Measurements from ENCODE around the gene SORCS2. TPM values are rescaled to one million over a fixed set of nuclear protein-coding genes. Genes with fewer than 3 reads are reported as not detected.
A peak's percentile ranks its signal among the peaks of the same experiment; 100 is the strongest.

Gene SORCS2
- total and polyA plus RNA-seq, 2 of the 13 experiments (the other 11 are each of a cell fraction or from before 2014, with no cell fraction given): 0.82 to 1.0 TPM

GRCh38 chr4:7335344-7336066 is 143.2 kb downstream of the SORCS2 start:
- no peak for FAIRE-seq
- POLR2A ChIA-PET: no interaction called here
- peak; percentile 33 for TF ChIP-seq AGO1 (IDR thresholded peaks at IDR 0.05; ENCODE audit: low read depth, low read length, poor library complexity, severe bottlenecking)
- TF ChIP-seq HIC2 (CRISPR knock-in tag; IDR thresholded peaks at IDR 0.05; ENCODE audit: low read depth): peak; percentile 42; the same call in 1 of the 2 replicates
- TF ChIP-seq GFI1 (CRISPR knock-in tag; IDR thresholded peaks at IDR 0.05; ENCODE audit: borderline replicate concordance): no peak
- no peak for TF ChIP-seq ZNF556 (CRISPR knock-in tag; IDR thresholded peaks at IDR 0.05; ENCODE audit: borderline replicate concordance)
- TF ChIP-seq, protein P1, sequence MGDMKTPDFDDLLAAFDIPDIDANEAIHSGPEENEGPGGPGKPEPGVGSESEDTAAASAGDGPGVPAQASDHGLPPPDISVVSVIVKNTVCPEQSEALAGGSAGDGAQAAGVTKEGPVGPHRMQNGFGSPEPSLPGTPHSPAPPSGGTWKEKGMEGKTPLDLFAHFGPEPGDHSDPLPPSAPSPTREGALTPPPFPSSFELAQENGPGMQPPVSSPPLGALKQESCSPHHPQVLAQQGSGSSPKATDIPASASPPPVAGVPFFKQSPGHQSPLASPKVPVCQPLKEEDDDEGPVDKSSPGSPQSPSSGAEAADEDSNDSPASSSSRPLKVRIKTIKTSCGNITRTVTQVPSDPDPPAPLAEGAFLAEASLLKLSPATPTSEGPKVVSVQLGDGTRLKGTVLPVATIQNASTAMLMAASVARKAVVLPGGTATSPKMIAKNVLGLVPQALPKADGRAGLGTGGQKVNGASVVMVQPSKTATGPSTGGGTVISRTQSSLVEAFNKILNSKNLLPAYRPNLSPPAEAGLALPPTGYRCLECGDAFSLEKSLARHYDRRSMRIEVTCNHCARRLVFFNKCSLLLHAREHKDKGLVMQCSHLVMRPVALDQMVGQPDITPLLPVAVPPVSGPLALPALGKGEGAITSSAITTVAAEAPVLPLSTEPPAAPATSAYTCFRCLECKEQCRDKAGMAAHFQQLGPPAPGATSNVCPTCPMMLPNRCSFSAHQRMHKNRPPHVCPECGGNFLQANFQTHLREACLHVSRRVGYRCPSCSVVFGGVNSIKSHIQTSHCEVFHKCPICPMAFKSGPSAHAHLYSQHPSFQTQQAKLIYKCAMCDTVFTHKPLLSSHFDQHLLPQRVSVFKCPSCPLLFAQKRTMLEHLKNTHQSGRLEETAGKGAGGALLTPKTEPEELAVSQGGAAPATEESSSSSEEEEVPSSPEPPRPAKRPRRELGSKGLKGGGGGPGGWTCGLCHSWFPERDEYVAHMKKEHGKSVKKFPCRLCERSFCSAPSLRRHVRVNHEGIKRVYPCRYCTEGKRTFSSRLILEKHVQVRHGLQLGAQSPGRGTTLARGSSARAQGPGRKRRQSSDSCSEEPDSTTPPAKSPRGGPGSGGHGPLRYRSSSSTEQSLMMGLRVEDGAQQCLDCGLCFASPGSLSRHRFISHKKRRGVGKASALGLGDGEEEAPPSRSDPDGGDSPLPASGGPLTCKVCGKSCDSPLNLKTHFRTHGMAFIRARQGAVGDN (CRISPR knock-in tag; IDR thresholded peaks at IDR 0.05): peak; percentile 22; the same call in 1 of the 2 replicates
- peak; percentile 43; the same call in 1 of the 2 replicates for TF ChIP-seq GABPB1 (CRISPR knock-in tag; IDR thresholded peaks at IDR 0.05)
- peak; percentile 32; the same call in 1 of the 2 replicates for TF ChIP-seq ZFX (CRISPR knock-in tag; IDR thresholded peaks at IDR 0.05; ENCODE audit: low read depth)
- TF ChIP-seq, protein P2, sequence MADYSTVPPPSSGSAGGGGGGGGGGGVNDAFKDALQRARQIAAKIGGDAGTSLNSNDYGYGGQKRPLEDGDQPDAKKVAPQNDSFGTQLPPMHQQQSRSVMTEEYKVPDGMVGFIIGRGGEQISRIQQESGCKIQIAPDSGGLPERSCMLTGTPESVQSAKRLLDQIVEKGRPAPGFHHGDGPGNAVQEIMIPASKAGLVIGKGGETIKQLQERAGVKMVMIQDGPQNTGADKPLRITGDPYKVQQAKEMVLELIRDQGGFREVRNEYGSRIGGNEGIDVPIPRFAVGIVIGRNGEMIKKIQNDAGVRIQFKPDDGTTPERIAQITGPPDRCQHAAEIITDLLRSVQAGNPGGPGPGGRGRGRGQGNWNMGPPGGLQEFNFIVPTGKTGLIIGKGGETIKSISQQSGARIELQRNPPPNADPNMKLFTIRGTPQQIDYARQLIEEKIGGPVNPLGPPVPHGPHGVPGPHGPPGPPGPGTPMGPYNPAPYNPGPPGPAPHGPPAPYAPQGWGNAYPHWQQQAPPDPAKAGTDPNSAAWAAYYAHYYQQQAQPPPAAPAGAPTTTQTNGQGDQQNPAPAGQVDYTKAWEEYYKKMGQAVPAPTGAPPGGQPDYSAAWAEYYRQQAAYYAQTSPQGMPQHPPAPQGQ (CRISPR knock-in tag; IDR thresholded peaks at IDR 0.05; ENCODE audit: borderline replicate concordance): no peak
- peak; percentile 47 for TF ChIP-seq TEAD3 (CRISPR knock-in tag; optimal IDR thresholded peaks at IDR 0.05; ENCODE audit: borderline replicate concordance)
- peak; percentile 25; the same call in 1 of the 2 replicates for TF ChIP-seq RXRA (CRISPR knock-in tag; IDR thresholded peaks at IDR 0.05)
- peak; percentile 88 for TF ChIP-seq CTCF (CRISPR knock-in tag; IDR thresholded peaks at IDR 0.05)
- TF ChIP-seq NR2F6 (IDR thresholded peaks at IDR 0.05): no peak
- TF ChIP-seq NR2F6 (CRISPR knock-in tag; IDR thresholded peaks at IDR 0.05): peak; percentile 35; the same call in 1 of the 2 replicates

More at GRCh38 chr4:7335344-7336066, 143.2 kb downstream of the SORCS2 start:
- Histone ChIP-seq H3K9me3 (ENCODE audit: low read length) (no peaks in the 10 kb centered on the region), H3K4me2 (ENCODE audit: low read depth, low read length) (no peak overlapping the region), H3K27me3 (ENCODE audit: control insufficient read depth in 1 of 2, insufficient read depth in 2 of 2, low read length in 2 of 2) (peaks cover 10 to 45% of the 10 kb centered on the region in 2 experiments; a peak in 4 of 5 replicates), H3K79me2 (ENCODE audit: insufficient read depth, low read length) (no peaks in the 10 kb centered on the region), H2AFZ (ENCODE audit: low read length) (no peak overlapping the region), H3K36me3 (replicated peaks in 1 of 2; ENCODE audit: control insufficient read depth in 1 of 2, insufficient read depth in 2 of 2, low read length in 2 of 2) (no peaks in the 10 kb centered on the region), H3K27ac (ENCODE audit: extremely low read length, insufficient read depth, low read length) (no peak overlapping the region), H3K4me3 (replicated peaks in 1 of 3; ENCODE audit: insufficient read depth in 1 of 3, low read depth in 2 of 3, low read length in 3 of 3) (no peak overlapping the region), H3K9ac (ENCODE audit: insufficient read depth, low read depth, low read length) (no peak overlapping the region), H4K20me1 (ENCODE audit: insufficient read depth, low read length) (0 out of 2 replicates have a peak, but pooled peaks cover 3% of the 10 kb centered on the region), H3K4me1 (ENCODE audit: insufficient read depth, low read length) (no peaks in the 10 kb centered on the region)
- intact Hi-C loops (cut with micrococcal nuclease; ENCODE audit: unreplicated experiment): loop anchor here (10.0 kb wide), 1 partner anchor 141 kb away; the partner anchor contains the start of gene SORCS2
- no TSS peak for BruUV-seq (replicated peaks)
- peak; percentile 36 for DNase-seq (ENCODE audit: low spot score)
- WGBS (ENCODE audit: low lambda C conversion rate): 32% methylated on average over 8 of the region's 24 CpGs
- CTCF ChIA-PET (ENCODE audit: low intra/inter-chr PET ratio, low total read pairs): interaction anchor here (1.5 kb wide), 1 partner anchor 143 kb away, joined by 13 read pairs; the partner anchor contains the start of gene SORCS2
- in situ Hi-C loops (cut with HindIII; ENCODE audit: extremely low pct_ligation_motif_present, low pct_unique_long_range_greater_than_20kb): loop anchor here (5.0 kb wide), 1 partner anchor 143 kb away; the partner anchor contains the start of gene SORCS2
- ATAC-seq: peak; percentile 90
